ENCODE results near the gene ANGEL2.
"Not testable (repeated sequence)": the region's sequence is repeated elsewhere in the genome, so short reads cannot be mapped to it uniquely, and the experiment has no call there.

The ANGEL2 gene

DNA sequence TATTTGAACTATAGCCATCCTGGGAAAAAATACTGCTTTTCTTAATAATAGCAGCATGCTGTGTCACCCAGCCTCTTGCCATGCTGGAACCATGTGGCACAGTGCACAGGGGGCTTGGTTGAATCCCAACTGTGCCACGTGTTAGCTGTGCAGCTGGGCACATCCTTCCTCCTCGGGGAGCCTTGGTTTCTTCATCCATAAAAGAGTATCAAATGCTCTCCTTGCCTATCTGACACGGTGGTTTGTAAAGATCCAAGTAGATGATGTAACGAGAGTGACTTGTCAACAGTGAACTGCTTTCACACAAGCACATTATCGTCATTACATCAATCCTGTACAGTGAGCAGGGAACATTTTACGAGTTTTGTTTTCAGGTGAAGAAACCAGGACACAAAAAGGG is 41.0 kb downstream of the ANGEL2 start:
- DNase-seq = no peak

DNA sequence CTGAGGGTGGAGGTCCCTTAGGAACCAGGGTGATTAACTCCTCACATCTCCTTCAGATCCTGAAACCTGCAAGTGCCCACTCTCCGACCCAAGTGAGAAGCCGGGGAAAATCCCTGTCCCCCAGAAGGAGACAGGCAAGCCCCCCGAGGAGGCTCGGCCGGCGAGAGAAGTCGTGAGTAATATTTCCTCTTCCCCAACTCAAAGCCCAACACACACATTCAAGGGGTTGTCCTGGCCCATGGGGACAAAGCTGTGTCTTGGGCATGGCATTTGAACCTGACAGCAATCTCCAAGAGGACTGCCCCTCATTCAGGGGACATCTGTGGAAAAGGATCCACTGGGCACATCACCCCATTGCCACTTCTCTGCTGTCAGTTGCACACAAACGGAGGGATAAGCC is 41.8 kb downstream of the ANGEL2 start:
- no peak for DNase-seq

DNA sequence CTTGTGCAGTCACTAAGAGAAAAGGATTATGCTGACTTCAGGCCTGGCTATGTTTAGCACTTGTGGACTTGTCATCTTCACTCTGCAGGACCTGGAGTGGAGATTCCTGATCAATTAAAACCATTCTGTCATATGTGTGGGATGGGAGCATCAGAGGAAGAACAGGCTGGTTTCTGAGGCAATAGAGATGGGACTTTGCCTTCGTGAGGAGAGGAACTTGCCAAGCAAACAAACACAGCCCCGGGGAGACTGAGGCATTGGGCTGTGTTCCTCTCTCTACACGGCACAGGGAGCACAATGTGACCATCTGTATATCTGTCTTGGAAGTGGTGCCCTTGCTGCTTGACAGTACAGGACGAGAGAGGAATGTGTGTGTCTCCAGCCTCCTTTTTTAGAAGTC is 42.2 kb downstream of the ANGEL2 start:
- no peak for DNase-seq

DNA sequence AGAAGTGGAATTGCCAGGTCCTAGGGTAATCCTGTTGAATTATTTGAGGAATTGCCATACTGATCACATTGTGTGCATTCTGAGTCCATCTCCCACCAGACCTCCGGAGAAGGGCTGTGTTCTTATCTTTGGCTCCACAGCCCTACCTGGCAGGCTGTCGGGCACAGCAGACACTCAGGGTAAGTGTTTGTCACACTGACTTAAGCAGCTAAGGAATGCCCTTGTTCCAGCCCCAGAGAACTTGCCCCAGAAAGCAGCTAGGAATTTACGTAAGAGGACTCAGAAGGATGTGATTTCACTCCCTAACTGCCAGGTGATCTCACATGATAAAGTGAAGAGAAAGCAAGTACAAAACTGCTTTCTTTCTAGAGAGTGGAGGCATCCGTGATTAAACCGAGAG is 44.4 kb downstream of the ANGEL2 start:
- no peak for DNase-seq

DNA sequence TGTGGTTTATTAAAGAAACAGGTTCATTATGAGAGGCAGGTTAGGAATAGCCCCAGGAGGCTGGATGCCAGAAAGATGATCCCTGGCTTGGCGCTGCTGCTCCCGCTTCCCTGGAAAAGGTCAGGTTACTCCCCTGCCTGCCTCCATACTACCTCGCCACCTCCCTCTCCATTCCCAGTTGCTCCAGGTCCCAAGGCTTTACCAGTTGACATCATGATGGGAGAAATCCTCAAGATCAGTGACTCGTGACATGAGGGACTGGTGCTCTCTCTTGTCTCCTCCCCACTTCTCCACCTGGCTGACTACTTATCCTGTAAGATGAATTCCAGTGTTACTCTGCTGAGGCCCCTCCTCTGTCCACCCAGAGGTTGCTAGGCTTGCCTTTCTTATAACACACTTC is 45.6 kb downstream of the ANGEL2 start:
- no peak for DNase-seq

DNA sequence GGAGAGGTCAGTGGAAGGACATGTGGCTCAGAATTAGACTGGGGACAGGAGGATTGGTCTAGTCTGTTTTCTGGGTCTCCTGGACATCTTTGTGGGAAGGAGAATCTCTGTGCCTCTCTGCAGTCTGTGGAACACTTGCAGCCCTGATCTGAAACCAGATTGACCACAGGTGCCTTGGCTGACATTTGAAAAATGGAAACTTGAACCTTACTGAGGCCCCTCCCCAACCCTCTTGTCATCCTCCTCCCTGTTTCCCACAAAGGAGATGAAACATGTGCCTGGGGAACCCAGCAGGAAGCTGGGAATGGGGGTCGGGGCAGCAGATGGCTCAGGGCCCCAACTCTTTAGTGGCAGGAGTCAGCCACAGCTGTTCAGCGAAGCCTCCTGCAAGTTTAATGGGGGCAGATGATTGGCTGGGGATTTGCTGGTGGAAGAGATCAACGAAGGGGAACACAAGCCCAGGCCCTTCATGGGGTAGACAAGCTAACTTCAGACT is 47.3 kb downstream of the ANGEL2 start:
- no peak for DNase-seq

DNA sequence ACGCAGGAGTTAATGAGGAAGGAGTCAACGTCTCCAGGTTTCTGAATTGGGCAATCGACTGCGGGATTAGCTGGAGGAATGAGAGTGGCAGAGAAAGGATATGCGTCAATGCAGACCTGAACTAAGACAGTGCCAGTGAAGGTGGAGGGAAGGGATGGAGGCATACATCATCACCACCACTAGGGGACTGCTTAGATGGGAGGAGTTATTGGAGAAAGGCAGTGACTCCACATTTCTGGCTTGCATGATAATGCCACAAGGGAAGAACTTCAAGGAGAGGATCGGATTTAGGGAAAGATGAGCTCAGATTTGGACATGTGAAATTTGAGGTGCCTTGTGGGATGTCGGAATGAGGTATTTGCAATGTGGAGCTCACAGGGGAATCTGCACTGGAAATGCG is 47.9 kb downstream of the ANGEL2 start:
- no peak for DNase-seq

DNA sequence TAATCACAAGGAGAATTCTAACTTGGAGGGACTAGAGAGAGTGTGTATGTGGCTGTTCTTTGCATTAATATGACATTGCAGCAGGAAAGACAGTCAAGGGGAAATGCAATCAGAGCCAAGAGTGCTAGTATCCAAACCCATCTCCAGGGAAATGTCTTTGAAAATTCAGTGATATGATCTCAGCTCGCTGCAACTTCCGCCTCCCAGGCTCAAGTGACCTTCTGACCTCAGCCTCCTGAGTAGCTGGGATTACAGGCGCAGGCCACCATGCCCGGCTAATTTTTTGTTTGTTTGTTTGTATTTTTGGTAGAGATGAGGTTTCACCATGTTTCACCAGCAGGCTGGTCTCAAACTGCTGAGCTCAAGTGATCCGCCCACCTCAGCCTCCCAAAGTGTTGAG is 49.1 kb downstream of the ANGEL2 start:
- no peak for DNase-seq

DNA sequence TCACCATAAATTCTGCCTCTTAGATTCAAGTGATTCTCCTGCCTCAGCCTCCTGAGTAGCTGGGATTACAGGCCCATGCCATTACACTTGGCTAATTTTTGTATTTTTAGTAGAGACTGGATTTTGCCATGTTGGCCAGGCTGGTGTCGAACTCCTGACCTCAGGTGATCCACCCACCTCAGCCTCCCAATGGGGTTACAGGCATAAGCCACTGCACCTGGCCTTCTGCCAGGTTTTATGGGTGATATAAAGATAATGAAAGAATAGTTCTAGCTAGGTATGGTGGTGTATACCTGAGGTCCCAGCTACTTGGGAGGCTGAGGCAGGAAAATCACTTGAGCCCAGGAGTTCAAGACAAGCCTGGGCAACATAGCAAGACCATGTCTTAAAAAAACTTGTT is 50.7 kb downstream of the ANGEL2 start:
- DNase-seq = not testable (repeated sequence)

DNA sequence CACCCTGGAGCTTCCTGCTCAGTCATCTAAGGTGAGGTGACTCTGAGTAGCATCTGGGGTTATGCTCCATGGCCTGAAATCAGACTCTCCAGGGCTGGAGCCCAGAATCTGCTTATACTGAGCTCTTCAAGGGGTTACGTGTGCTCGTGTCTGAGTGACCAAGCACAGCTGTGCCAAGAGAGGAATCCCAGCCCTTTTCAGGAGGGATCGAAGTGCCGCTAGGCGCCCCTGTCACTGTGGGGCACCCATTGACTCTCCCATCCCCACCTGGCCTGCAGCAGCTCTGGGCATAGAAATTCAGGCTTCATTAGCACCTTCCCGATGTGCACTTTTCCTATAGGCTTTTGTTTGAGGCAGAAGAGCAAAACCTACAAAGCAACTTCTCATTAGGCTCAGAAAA is 51.6 kb downstream of the ANGEL2 start:
- DNase-seq = no peak

DNA sequence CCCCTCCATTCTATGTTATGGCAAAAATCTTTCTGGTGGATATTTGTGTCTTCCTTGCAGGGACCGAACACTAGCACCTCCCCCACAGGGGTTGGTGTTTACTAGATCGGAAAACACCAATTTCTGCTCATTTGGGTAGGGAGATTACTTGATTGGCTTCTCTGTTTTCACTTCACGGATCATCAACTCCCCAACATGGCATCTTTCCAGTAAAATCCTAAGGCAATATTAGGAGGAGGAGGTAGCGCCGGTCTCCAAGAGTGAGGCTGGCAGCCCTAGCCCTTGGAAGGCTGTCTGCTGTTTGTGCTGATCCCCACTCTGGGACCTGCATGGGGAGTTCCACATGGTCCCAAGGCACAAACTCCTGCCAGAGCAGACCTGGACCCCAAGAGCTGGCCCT is 53.2 kb downstream of the ANGEL2 start:
- no peak for DNase-seq

DNA sequence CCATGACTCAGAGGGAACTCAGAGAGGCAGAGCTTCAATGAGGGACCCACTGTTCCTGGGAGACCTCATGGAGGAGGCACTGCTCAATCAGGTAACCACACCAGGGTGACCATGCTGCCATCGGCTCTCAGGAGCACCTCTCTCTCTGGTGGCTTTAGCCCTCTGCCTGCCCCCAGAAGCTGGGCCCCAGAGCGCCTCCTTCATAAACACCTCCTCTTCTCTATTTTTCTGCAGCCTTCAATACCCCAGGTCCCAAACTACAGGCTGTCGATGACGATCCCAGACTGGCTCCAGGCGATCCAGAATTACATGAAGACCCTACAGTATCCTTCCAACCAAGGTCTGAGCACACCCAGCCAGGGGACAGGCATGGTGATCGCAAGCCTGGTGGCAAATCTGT is 54.7 kb downstream of the ANGEL2 start:
- no peak for DNase-seq

DNA sequence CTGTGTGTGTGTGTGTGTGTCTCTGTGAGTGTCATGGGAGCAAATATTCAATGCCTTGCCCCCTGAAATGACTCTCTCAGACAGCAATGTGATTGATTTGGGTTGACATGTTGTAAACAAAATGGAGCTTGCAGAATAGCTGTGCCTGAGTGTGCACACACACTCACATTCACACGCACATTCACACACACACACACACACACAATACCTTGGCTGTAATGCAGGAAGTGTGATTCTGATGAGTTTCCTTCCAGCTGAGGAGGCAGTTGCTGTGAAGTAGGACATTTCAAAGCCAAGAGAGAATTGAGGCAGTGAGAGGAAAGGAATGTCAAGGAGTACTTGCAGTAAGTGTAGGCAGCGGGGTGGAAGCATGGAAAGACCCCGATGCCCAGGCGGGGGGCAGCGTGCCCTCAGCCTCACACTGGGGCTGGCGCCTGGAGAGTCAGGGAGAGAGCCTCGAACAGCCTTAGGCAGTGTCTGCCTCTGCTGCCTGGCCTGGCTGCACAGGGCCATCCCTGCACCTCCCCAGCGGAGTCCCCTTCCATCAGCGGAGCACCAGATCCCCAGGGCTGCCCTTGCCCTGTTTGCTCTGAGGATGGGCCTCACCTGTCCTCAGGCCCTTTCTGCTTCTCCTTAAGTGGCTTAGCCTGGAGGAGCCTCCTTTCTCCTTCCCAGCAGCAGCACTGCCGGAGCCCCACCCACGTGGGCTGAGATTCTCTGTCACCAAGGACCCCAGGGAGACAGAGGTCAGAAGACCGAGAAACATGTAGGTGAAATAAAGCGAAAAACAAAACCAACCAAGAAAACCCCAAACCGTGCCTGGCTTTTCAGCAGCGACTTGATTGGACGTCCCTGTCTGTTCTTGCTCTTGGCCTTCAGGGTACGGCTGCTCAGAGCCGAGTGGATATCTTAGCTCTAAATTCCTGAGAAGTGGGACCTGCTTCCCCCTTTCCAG is 56.1 kb downstream of the ANGEL2 start:
- no peak for DNase-seq

DNA sequence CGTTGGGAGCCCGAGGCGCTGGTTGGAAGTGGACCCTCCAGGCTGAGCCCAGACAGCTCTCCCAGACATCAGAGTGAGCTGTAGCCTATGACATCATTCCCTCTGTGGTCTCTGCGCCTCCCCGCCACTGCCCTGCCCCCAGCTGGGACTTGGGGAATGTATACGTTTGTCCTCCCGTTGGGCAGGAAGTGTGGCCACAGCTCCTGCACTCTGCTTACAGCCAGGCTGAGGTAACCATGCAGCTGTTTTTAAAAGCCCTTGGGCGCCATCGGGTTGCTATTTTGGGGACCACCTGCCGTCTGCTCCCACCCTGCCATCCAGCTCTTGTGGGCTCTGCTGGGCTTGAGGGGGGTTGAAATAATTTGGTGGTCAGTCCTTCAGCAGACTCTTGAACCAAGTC is 57.5 kb downstream of the ANGEL2 start:
- no peak for DNase-seq

DNA sequence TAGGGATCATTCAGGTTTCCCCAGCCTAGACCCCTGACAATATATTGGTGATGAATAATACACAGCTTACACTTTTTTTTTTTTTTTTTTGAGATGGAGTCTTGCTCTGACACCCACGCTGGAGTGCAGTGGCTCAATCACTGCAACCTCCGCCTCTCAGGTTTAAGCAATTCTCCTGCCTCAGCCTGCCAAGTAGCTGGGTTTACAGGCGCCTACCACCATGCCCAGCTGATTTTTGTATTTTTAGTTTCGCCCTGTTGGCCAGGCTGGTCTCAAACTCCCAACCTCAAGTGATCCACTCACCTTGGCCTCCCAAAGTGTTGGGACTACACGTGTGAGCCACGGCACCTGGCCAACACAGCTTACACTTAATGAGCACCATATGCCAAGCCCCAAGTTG is 58.1 kb downstream of the ANGEL2 start:
- no peak for DNase-seq

DNA sequence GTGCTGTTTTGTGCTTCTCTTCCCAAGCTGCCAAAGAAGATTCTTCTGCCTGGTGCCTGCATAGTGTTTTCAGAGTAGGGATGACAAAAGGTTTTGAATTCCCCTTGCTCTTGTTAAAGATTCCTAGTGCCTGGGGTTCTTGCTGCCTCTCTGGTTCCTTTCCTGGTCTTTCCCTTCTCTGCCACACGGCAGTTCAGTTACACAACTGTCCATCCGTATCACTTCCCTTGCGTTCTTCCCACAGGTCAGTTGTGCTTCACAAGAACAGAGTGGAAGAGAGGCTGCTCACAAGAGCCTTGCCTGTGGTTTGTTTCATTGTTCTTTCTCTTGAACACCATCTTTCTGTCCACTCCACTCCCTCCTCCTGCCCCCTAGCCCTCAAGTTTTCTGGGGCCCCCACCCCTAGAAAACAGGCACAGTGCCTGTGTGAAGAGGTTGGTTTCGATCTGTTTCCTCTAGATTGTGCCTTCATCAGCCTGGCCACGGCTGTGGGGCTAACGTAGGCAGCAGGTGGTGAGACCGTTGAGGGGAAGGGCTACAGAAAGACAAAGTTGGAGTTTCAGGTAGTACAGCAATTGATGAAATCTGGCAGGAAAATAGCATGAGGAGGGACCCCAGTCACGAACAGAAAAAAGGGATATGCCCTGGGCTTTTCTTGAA is 59.6 kb downstream of the ANGEL2 start:
- no peak for DNase-seq

DNA sequence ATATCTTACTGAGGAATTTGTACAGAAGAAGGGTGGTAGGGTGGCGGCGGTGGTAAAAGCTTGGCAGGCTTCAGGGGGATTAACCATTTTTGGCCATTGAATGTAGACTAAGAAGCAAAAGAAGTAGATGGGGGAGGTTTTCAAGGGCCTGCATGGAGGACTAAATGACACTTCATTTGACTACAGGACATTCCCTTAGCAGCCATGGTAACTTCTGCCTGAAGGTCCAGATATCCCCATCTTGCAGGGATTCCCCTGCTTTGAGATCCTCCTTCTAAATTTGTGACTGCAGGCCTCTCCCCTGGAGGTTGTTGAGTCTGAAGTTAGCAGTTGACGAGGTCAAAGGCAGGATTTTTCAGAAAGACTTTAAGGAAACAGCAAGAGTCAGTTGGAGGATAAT is 60.6 kb downstream of the ANGEL2 start:
- DNase-seq = no peak

DNA sequence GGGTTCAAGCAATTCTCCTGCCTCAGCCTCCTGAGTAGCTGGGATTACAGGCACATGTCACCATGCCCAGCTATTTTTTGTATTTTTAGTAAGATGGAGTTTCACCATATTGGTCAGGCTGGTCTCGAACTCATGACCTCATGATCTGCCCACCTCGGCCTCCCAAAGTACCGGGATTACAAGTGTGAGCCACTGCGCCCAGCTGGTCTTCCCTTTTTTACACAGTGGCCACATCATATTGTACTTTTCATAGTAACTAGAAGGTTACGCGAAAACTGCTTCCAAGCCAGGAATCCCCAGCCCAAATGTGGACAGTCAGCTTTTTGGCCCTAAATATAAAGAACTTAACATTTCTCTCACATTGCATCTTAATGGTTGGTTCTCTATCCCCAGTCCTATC is 61.2 kb downstream of the ANGEL2 start:
- no peak for DNase-seq

DNA sequence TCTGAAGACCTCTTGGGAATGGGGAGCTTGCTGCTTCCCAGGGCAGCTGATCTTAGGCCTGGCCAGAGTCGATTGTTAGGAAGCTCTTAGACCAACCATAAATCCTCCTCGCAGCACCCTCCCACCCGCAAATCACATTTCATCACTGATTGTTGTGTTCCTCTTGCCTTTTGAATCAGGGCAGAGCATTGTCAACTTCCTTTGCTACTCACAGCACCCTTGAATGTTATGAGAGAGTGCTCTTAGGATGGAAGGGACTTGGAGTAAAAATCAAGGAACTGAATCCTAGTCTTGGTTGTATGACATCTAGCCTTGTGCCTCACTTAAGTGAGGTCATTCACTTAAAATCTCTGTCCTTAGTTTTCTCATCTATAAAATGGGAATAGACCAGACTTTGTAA is 62.3 kb downstream of the ANGEL2 start:
- no peak for DNase-seq

DNA sequence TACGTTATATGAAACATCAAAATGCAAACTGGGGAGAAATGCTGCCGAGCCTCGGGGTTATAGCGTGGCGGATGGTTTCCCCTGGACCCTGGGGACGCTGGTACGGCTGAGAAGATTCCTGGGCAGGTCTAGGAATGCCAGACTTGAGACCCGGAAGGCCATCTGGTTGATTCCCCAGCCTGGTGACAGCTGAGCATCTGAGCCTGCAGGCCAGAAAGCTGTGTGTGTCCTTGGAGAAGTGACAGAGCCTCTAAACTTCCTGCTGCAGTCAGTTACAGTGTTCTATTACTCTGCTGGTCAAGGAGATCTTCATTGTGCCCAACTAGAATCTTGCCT is 63.1 kb downstream of the ANGEL2 start:
- no peak for DNase-seq

DNA sequence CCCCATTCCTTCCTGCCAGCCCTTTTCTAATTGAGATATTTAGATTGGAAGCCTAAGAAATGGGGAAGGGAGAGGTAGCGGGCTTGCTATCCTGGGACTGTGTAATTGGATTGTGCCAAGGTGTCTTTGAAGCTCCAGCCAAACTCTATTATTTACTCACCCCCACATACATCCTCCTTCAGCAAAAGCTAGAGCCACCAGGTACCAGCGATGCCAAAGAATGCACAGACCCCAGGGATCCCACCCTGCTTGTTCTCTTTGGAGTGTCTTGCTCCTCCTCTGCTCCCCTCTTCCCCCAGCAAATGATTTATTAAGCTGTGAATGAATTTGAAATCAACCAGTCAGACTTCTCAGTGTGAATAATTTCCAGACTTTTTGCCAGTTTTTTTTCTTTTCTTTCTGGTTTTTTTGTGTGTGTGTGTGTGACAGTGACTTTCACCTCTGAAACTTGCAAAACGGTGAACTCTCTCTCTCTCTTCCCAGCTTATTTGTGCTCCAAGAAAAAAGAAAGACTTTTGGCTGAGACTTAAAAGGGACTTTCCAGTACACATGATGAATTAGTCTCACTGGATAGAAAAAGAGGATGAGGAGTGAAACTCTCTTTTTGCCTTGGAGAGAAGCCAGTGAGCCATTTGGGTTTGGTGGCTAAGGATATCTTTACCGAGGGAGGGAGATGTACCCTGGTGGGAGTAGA is 63.6 kb downstream of the ANGEL2 start:
- no peak for DNase-seq

DNA sequence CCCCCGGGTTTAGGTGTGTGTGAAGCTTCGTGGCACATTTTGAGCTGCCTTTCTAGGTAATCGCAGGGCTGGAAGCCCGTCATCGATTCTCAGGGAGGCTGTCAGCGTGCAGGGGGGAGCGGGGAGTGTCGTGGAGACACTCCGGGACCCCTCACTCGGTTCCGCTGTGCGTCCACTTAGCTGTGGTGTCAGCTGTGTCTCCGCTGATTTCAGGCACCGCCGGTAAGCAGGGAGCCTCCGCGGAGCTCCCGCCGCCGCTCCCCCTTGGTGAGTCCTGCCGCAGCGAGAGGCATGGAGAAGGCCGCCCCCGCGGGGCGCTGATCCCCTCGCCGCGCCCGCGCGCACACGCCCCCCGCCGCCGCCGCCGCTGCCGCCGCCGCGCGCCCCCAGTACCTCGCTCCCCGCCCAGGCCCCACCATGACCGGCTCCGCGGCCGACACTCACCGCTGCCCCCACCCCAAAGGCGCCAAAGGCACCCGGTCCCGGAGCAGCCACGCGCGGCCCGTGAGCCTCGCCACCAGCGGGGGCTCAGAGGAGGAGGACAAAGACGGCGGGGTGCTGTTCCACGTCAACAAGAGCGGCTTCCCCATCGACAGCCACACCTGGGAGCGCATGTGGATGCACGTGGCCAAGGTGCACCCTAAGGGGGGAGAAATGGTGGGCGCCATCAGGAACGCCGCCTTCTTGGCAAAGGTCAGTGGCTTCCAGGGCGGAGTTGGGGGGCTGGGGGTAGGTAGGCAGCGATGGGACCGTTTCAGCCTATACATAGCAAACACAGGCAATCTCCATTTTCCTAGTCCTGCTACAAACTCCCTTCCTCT is 64.3 kb downstream of the ANGEL2 start:
- peak; percentile 24 to 32 for DNase-seq
